ENCODE results near the gene EIF4G3.

DNA sequence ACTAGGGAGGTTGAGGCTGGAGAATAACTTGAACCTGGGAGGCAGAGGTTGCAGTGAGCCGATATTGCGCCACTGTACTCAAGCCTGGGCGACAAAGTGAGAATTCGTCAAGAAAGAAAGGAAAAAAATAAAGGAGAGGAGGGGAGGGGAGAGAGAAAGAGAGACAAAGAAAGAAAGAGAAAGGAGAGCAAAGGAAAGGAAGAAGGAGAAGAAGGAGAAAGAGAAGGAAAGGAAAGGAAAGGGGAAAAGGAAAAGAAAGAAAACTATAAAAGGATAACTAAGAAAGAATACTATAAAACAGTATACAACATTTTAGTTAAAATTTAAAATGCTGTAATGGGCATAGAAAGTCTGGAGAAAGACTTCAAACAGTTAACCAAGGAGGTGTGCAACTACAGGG is 33.6 kb downstream of the EIF4G3 start:
- TF ChIP-seq EP300 (IDR thresholded peaks at IDR 0.05; ENCODE audit: borderline replicate concordance) (no peak), NFIC (IDR thresholded peaks at IDR 0.05) (no peak), TCF12 (IDR thresholded peaks at IDR 0.05; ENCODE audit: low read depth) (no peak), CEBPB (IDR thresholded peaks at IDR 0.05) (no peak), RAD21 (IDR thresholded peaks at IDR 0.05; ENCODE audit: low read depth) (no peak), CREB1 (IDR thresholded peaks at IDR 0.05; ENCODE audit: low read depth) (no peak), EGR1 (IDR thresholded peaks at IDR 0.05) (no peak), TAF1 (IDR thresholded peaks at IDR 0.05; ENCODE audit: low read depth) (no peak), ZBTB7A (IDR thresholded peaks at IDR 0.05; ENCODE audit: low read depth) (no peak)
- TF ChIP-seq, protein P1, sequence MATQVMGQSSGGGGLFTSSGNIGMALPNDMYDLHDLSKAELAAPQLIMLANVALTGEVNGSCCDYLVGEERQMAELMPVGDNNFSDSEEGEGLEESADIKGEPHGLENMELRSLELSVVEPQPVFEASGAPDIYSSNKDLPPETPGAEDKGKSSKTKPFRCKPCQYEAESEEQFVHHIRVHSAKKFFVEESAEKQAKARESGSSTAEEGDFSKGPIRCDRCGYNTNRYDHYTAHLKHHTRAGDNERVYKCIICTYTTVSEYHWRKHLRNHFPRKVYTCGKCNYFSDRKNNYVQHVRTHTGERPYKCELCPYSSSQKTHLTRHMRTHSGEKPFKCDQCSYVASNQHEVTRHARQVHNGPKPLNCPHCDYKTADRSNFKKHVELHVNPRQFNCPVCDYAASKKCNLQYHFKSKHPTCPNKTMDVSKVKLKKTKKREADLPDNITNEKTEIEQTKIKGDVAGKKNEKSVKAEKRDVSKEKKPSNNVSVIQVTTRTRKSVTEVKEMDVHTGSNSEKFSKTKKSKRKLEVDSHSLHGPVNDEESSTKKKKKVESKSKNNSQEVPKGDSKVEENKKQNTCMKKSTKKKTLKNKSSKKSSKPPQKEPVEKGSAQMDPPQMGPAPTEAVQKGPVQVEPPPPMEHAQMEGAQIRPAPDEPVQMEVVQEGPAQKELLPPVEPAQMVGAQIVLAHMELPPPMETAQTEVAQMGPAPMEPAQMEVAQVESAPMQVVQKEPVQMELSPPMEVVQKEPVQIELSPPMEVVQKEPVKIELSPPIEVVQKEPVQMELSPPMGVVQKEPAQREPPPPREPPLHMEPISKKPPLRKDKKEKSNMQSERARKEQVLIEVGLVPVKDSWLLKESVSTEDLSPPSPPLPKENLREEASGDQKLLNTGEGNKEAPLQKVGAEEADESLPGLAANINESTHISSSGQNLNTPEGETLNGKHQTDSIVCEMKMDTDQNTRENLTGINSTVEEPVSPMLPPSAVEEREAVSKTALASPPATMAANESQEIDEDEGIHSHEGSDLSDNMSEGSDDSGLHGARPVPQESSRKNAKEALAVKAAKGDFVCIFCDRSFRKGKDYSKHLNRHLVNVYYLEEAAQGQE (IDR thresholded peaks at IDR 0.05; ENCODE audit: low read depth), result no peak
- TF ChIP-seq, protein P2, sequence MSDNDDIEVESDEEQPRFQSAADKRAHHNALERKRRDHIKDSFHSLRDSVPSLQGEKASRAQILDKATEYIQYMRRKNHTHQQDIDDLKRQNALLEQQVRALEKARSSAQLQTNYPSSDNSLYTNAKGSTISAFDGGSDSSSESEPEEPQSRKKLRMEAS (IDR thresholded peaks at IDR 0.05), result no peak
